HG02840 (cell line): ENCODE data around the gene COL1A1.

ENCODE experiments used
- ATAC-seq: cut with Tn5 transposase; IDR thresholded peaks from one replicate; pipeline ENCODE4 v1.9.1; 2021; ENCODE audit warnings: mild to moderate bottlenecking, moderate library complexity, moderate number of reproducible peaks; ENCODE audit not compliant: unreplicated experiment, low FRiP score

COL1A1 gene

GRCh38 chr17:50201276-50201854 is at the start of gene COL1A1:
Gene COL1A1, minus strand, starts transcription at chr17:50201631. Its CDS starts 118 bp downstream, at chr17:50201513.
- no peak for ATAC-seq

GRCh38 chr17:50248255-50248654 is 46.8 kb upstream of the COL1A1 start:
- no peak for ATAC-seq

GRCh38 chr17:50244771-50245170 is 43.3 kb upstream of the COL1A1 start:
- ATAC-seq: no peak

GRCh38 chr17:50241431-50241830 is 40.0 kb upstream of the COL1A1 start:
- no peak for ATAC-seq

GRCh38 chr17:50240851-50241250 is 39.4 kb upstream of the COL1A1 start:
- ATAC-seq: no peak

GRCh38 chr17:50239937-50240336 is 38.5 kb upstream of the COL1A1 start:
- no peak for ATAC-seq

- no peak for ATAC-seq
These were observed 37.3 kb upstream of the COL1A1 start for GRCh38 chr17:50238601-50239280.

GRCh38 chr17:50237901-50238300 is 36.5 kb upstream of the COL1A1 start:
- no peak for ATAC-seq

- no peak for ATAC-seq
These were observed 33.1 kb upstream of the COL1A1 start for GRCh38 chr17:50234581-50234980.

- no peak for ATAC-seq
These were observed 24.3 kb upstream of the COL1A1 start for GRCh38 chr17:50225701-50226240.

- ATAC-seq: no peak
These were observed 21.5 kb upstream of the COL1A1 start for GRCh38 chr17:50222922-50223321.

- ATAC-seq: no peak
These were observed 20.6 kb upstream of the COL1A1 start for GRCh38 chr17:50221864-50222545.

GRCh38 chr17:50221266-50221863 is 19.9 kb upstream of the COL1A1 start:
- no peak for ATAC-seq

GRCh38 chr17:50220811-50221210 is 19.4 kb upstream of the COL1A1 start:
- ATAC-seq: no peak

- ATAC-seq: no peak
These were observed 18.6 kb upstream of the COL1A1 start for GRCh38 chr17:50219939-50220465.

- ATAC-seq: no peak
These were observed 17.9 kb upstream of the COL1A1 start for GRCh38 chr17:50219342-50219741.

- ATAC-seq: no peak
These were observed 17.4 kb upstream of the COL1A1 start for GRCh38 chr17:50218771-50219315.

GRCh38 chr17:50218071-50218759 is 16.8 kb upstream of the COL1A1 start:
- ATAC-seq: no peak

GRCh38 chr17:50217591-50217990 is 16.2 kb upstream of the COL1A1 start:
- ATAC-seq: no peak
